A549 (cell line): ENCODE measurements around the gene MYO1E. TPM values are rescaled to one million over a fixed set of nuclear protein-coding genes. Genes with fewer than 3 reads are reported as not detected.

Experiments used
- ATAC-seq, 2 experiments: fragments of 200-7000 bp in 1 of 2; fragments of >200 bp in 1 of 2; cut with Nextera tagmentation in 1 of 2; cut with Tn5 transposase in 1 of 2; 3 replicates each; pipeline versions ENCODE4 v1.8.0 to v1.9.1; 2018 to 2020; ENCODE audit warnings: mild to moderate bottlenecking in 1 of 2, moderate library complexity in 1 of 2
- CTCF ChIA-PET: fragments of 300-600 bp; sonication (Branson Sonifier 250); formaldehyde crosslinking; extraction: SDS; loops from one replicate; lab custom pipeline; 2021; ENCODE audit warnings: antibody characterized with exemption, inconsistent platforms; lab: Yijun Ruan, JAX
- POLR2A ChIA-PET: fragments of 350-600 bp; formaldehyde crosslinking; extraction: SDS; loops from one replicate; lab custom pipeline; 2021; ENCODE audit warnings: antibody characterized with exemption, inconsistent platforms; lab: Yijun Ruan, JAX
- DNase-seq, 2 experiments: peaks; one replicate each; pipeline versions ENCODE4 v3.0.0 to v3.0.0-alpha.2; 2011 to 2016; ENCODE audit warnings: low read depth in 1 of 2, low spot score in 1 of 2
- FAIRE-seq: peaks from 2 replicates; lab custom pipeline; 2011; peaks lifted over from hg19 to GRCh38; lab: Jason Lieb, UNC
- H3K27ac ChIP-seq, 2 experiments: fragments of >200 bp; sonication (Bioruptor Twin); formaldehyde crosslinking; 3 replicates each; pipeline ENCODE4 v1.5.1; 2016 to 2017
- H3K4me1 ChIP-seq: fragments of >200 bp; sonication (Bioruptor Twin); formaldehyde crosslinking; 3 replicates; pipeline ENCODE4 v1.6.1; 2016
- H3K4me2 ChIP-seq: fragments of >200 bp; sonication (Bioruptor Twin); formaldehyde crosslinking; 3 replicates; pipeline ENCODE4 v1.6.1; 2016
- H3K4me3 ChIP-seq: fragments of >200 bp; sonication (Bioruptor Twin); formaldehyde crosslinking; 3 replicates; pipeline ENCODE4 v1.5.1; 2016
- H3K9me3 ChIP-seq: fragments of >200 bp; sonication (Bioruptor Twin); formaldehyde crosslinking; 3 replicates; pipeline ENCODE4 v1.6.1; 2016
- BHLHE40 ChIP-seq: IDR thresholded peaks from 2 replicates; pipeline ENCODE4 v1.6.1; 2012; ENCODE audit warnings: low read depth, low read length, inconsistent platforms
- EP300 ChIP-seq, 2 experiments: fragments of >200 bp; sonication (Bioruptor Twin); formaldehyde crosslinking; IDR thresholded peaks; 2 replicates in 1 of 2; 3 replicates in 1 of 2; pipeline ENCODE4 v1.6.1; 2016 to 2017
- FOSL2 ChIP-seq, 2 experiments: fragments of 450-650 bp in 1 of 2; fragments of >200 bp in 1 of 2; sonication (Bioruptor Twin) in 1 of 2; formaldehyde crosslinking; IDR thresholded peaks; 2 replicates each; pipeline versions ENCODE4 v1.5.0 to v1.6.1; 2016 to 2020; ENCODE audit warnings: mild to moderate bottlenecking in 1 of 2, moderate library complexity in 1 of 2
- GATA3 ChIP-seq: IDR thresholded peaks from 2 replicates; pipeline ENCODE4 v1.6.1; 2012; ENCODE audit warnings: borderline replicate concordance
- HOXB13 ChIP-seq: fragments of 250-450 bp; sonication (Bioruptor Pico); IDR thresholded peaks from 2 replicates; pipeline ENCODE4 v1.5.0; 2020; ENCODE audit warnings: low read depth, mild to moderate bottlenecking, moderate library complexity
- HOXB5 ChIP-seq: fragments of 250-450 bp; sonication (Bioruptor Pico); IDR thresholded peaks from 2 replicates; pipeline ENCODE4 v1.5.0; 2020; ENCODE audit warnings: mild to moderate bottlenecking, moderate library complexity
- JUN ChIP-seq, 2 experiments: fragments of >200 bp; sonication (Bioruptor Twin); formaldehyde crosslinking; IDR thresholded peaks; 2 replicates in 1 of 2; 3 replicates in 1 of 2; pipeline ENCODE4 v1.6.1; 2016 to 2017
- JUNB ChIP-seq: fragments of >200 bp; sonication (Bioruptor Twin); formaldehyde crosslinking; IDR thresholded peaks from 2 replicates; pipeline ENCODE4 v1.6.1; 2016
- KDM1A ChIP-seq: fragments of 200-600 bp; sonication (generic); IDR thresholded peaks from 2 replicates; pipeline ENCODE4 v1.6.1; 2016; ENCODE audit warnings: low read depth, mild to moderate bottlenecking
- MAFK ChIP-seq: fragments of 450-650 bp; IDR thresholded peaks from 2 replicates; pipeline ENCODE4 v1.6.1; 2014; ENCODE audit not compliant: partially characterized antibody
- NPAS2 ChIP-seq: fragments of 250-450 bp; sonication (Bioruptor Pico); IDR thresholded peaks from 2 replicates; pipeline ENCODE4 v1.8.0; 2022; ENCODE audit warnings: mild to moderate bottlenecking, moderate library complexity, borderline replicate concordance
- PHF8 ChIP-seq: fragments of 200-600 bp; sonication (generic); IDR thresholded peaks from 2 replicates; pipeline ENCODE4 v1.6.1; 2016; ENCODE audit warnings: low read depth, mild to moderate bottlenecking, antibody characterized with exemption, moderate library complexity, borderline replicate concordance
- POLR2AphosphoS2 ChIP-seq: conservative IDR thresholded peaks from 2 replicates; pipeline ENCODE4 v1.6.1; 2012; ENCODE audit warnings: low read length, improper control_type of control experiment, inconsistent platforms
- RAD21 ChIP-seq, 2 experiments: fragments of >200 bp in 1 of 2; sonication (Bioruptor Twin) in 1 of 2; formaldehyde crosslinking in 1 of 2; IDR thresholded peaks in 1 of 2; conservative IDR thresholded peaks in 1 of 2; 2 replicates in 1 of 2; 3 replicates in 1 of 2; pipeline ENCODE4 v1.6.1; 2012 to 2018; ENCODE audit warnings: inconsistent platforms in 1 of 2
- RFX5 ChIP-seq: fragments of 450-650 bp; IDR thresholded peaks from 2 replicates; pipeline ENCODE4 v1.7.1; 2014; ENCODE audit warnings: antibody characterized with exemption, mild to moderate bottlenecking, moderate library complexity
- RNF2 ChIP-seq: fragments of 200-600 bp; sonication (generic); IDR thresholded peaks from 2 replicates; pipeline ENCODE4 v1.6.1; 2016; ENCODE audit warnings: low read depth, mild to moderate bottlenecking, antibody characterized with exemption, moderate library complexity, borderline replicate concordance
- SMC3 ChIP-seq: fragments of >200 bp; sonication (Bioruptor Twin); formaldehyde crosslinking; IDR thresholded peaks from 3 replicates; pipeline ENCODE4 v1.6.1; 2018; ENCODE audit warnings: inconsistent platforms
- ZNF302 ChIP-seq: fragments of 250-450 bp; sonication (Bioruptor Pico); IDR thresholded peaks from 2 replicates; pipeline ENCODE4 v1.9.0; 2021; ENCODE audit warnings: inconsistent platforms, mild to moderate bottlenecking, moderate library complexity
- WGBS: methylation state at CpG from one replicate; pipeline ENCODE4 v1.1.6; 2017; ENCODE audit errors: missing lambda C conversion rate; 5-methylcytosine and 5-hydroxymethylcytosine counted together
- polyA plus RNA-seq, 4 experiments: library from polyadenylated mRNA; depleted of rRNA in 3 of 4; stranded (reverse); fragments of >200 nt; fragmentation: RNase III in 1 of 4; extraction: RNeasy Plus Mini Kit Qiagen cat#74134 plus additional on column Dnase treatment in 1 of 4; gene quantifications; 2 replicates in 3 of 4; 3 replicates in 1 of 4; pipeline ENCODE4 v1.2.3, GENCODE V29; 2011 to 2017
- TF ChIP-seq, protein P1 (sequence below): IDR thresholded peaks from 2 replicates; pipeline ENCODE4 v1.6.1; 2012
- TF ChIP-seq, protein P2 (sequence below): fragments of 250-450 bp; sonication (Bioruptor Pico); IDR thresholded peaks from 2 replicates; pipeline ENCODE4 v1.5.0; 2020; ENCODE audit warnings: low read depth, mild to moderate bottlenecking, moderate library complexity

MYO1E gene
- polyA plus RNA-seq, 2 of the 4 experiments (the other 2 are of a cell fraction), result 202 to 497 TPM

DNA sequence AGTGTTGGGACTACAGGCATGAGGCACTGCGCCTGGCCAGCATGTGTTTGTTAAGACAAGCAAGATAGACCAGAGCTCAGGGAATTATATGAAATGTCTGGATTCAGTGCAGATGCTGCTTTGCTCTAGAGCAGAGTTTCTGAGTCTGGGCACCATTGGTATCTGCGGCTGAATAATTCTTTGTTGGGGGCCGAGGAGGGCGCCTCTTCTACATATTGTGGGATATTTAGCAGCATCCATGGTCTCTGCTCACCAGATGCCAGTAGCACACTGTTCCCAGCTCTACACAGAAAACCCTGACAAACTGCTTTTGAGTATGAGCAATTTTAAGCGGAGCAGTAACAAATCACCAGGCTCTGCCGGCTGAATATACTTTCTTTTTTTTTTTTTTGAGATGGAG, 169.7 kb downstream of the MYO1E start:
- 93% methylated on average over 6 of the region's 6 CpGs for WGBS
- CTCF ChIA-PET, result interaction anchor here (0.8 to 1.7 kb wide), 6 partner anchors 8 to 44 kb away, joined by 3 to 4 read pairs (median 4); no protein-coding TSS in a partner anchor

GRCh38 chr15:59200560-59200959, 172.1 kb downstream of the MYO1E start:
- FAIRE-seq (peak; percentile 76), ATAC-seq (peak; percentile 32 to 47; a peak in 5 of 6 replicates), DNase-seq (no peak)
- Histone ChIP-seq H3K4me1 (peaks cover 43% of the 10 kb centered on the region), H3K4me2 (peak overlapping the region; percentile 54), H3K4me3 (no peak overlapping the region), H3K27ac (peak overlapping the region; percentile 85 to 88), H3K9me3 (no peaks in the 10 kb centered on the region)
- ChIA-PET CTCF (interaction anchor here (0.6 to 1.7 kb wide), 5 partner anchors 19 to 756 kb away, joined by 3 to 7 read pairs (median 5); no protein-coding TSS in a partner anchor), POLR2A (no interaction called here)
- TF ChIP-seq PHF8, result no peak
- 0 out of 3 replicates have a peak, but pooled peaks have one; percentile 3 for TF ChIP-seq SMC3
- 72% methylated on average over 9 of the region's 9 CpGs for WGBS

More for the DNA sequence above, 169.7 kb downstream of the MYO1E start:
- H3K4me1 ChIP-seq, result peaks cover 35% of the 10 kb centered on the region
- DNase-seq (no peak), ATAC-seq (no peak), FAIRE-seq (no peak)
- peak overlapping the region in 1 of 2 experiments; percentile 88; a peak in 4 of 6 replicates for H3K27ac ChIP-seq
- POLR2A ChIA-PET, result no interaction called here
- H3K9me3 ChIP-seq, result no peaks in the 10 kb centered on the region
- H3K4me3 ChIP-seq, result no peak overlapping the region
- TF ChIP-seq RFX5 (no peak), HOXB5 (CRISPR knock-in tag) (no peak), NPAS2 (CRISPR knock-in tag) (no peak), KDM1A (no peak), POLR2AphosphoS2 (no peak), ZNF302 (CRISPR knock-in tag) (no peak), HOXB13 (CRISPR knock-in tag) (no peak)
- no peak overlapping the region for H3K4me2 ChIP-seq

- ATAC-seq (peak; percentile 81 to 87), FAIRE-seq (peak; percentile 99), DNase-seq (peak; percentile 80 to 88)
- CTCF ChIA-PET, result interaction anchor here (0.9 to 1.7 kb wide), 4 partner anchors 25 to 95 kb away, joined by 3 to 7 read pairs (median 5); no protein-coding TSS in a partner anchor
- POLR2A ChIA-PET, result no interaction called here
- Histone ChIP-seq H3K27ac (peak overlapping the region; percentile 85 to 88), H3K4me1 (peaks cover 43% of the 10 kb centered on the region), H3K9me3 (no peaks in the 10 kb centered on the region), H3K4me3 (no peak overlapping the region), H3K4me2 (peak overlapping the region; percentile 54)
- 49% methylated on average over 10 of the region's 10 CpGs for WGBS
- TF ChIP-seq JUN (IDR thresholded peaks at IDR 0.05) (peak; percentile 79 to 82; a peak in 4 of 5 replicates), RNF2 (no peak), MAFK (peak; percentile 67), PHF8 (no peak), RFX5 (no peak), BHLHE40 (no peak), FOSL2 (IDR thresholded peaks at IDR 0.05) (peak; percentile 93), FOSL2 (CRISPR knock-in tag; IDR thresholded peaks at IDR 0.05) (peak; percentile 97), GATA3 (peak; percentile 68; the same call in 1 of the 2 replicates), SMC3 (peak; percentile 33; the same call in 1 of the 3 replicates), JUNB (peak; percentile 91), EP300 (IDR thresholded peaks at IDR 0.05) (peak; percentile 66 to 74; a peak in 2 of 5 replicates), RAD21 (conservative IDR thresholded peaks at IDR 0.05 in 1 of 2, IDR thresholded peaks at IDR 0.05 in 1 of 2) (peak; percentile 1 to 40; a peak in 3 of 5 replicates)
- TF ChIP-seq, protein P1, sequence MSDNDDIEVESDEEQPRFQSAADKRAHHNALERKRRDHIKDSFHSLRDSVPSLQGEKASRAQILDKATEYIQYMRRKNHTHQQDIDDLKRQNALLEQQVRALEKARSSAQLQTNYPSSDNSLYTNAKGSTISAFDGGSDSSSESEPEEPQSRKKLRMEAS, result peak; percentile 67
- TF ChIP-seq, protein P2, sequence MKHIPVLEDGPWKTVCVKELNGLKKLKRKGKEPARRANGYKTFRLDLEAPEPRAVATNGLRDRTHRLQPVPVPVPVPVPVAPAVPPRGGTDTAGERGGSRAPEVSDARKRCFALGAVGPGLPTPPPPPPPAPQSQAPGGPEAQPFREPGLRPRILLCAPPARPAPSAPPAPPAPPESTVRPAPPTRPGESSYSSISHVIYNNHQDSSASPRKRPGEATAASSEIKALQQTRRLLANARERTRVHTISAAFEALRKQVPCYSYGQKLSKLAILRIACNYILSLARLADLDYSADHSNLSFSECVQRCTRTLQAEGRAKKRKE (CRISPR knock-in tag), result 0 out of 2 replicates have a peak, but pooled peaks have one; percentile 21
Observed at GRCh38 chr15:59199626-59200465, 172.8 kb downstream of the MYO1E start.
